Epidermal melanocyte (primary cell): ENCODE data around the gene TMEM191C.
"Not testable (repeated sequence)": the region's sequence is repeated elsewhere in the genome, so short reads cannot be mapped to it uniquely, and the experiment has no call there.

ENCODE experiments used
- DNase-seq: peaks from one replicate; pipeline ENCODE4 v3.0.0; 2011; ENCODE audit warnings: low spot score; ENCODE audit not compliant: insufficient read length

TMEM191C gene

DNA sequence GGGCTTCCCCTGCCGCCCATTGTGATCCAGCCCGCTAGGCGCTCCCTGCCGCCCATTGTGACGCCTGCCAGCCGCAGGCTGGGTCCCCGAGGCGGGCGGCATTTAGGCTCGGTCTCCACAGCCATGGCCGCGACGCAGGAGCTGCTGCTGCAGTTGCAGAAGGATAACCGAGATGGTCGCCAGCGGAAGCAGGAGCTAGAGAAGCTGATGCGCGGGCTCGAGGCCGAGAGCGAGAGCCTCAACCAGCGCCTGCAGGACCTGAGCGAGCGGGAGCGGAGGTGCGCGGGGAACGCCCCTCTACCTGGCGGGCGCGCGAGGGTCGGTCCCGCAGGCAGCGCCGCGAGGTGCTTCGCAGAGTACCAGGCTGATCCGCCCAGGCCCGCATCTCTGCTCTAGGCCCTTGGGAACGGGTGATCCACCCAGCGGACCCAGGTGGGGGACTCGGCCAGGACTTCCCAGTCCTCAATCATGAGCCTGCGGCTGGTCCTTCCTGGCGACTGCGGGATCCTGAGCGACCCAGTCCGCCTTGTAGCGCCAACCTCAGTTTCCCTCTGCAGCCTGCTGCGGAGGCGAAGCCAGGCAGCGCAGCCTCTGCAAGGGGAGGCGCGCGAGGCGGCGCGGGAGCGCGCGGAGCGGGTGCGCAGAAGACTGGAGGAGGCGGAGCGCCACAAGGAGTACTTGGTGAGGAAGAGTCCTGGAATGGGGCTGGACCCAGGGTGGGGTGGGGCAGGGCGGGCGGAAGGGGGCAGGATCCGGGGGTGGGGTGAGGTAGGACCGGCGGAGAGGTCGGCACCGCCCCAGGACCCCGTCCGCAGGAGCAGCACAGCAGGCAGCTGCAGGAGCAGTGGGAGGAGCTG, at the start of gene TMEM191C:
TSS of gene TMEM191C (plus strand) at position 51 of the 857 bp plus-strand sequence. CDS start at position 124, 73 bp downstream.
- DNase-seq, result not testable (repeated sequence)

DNA sequence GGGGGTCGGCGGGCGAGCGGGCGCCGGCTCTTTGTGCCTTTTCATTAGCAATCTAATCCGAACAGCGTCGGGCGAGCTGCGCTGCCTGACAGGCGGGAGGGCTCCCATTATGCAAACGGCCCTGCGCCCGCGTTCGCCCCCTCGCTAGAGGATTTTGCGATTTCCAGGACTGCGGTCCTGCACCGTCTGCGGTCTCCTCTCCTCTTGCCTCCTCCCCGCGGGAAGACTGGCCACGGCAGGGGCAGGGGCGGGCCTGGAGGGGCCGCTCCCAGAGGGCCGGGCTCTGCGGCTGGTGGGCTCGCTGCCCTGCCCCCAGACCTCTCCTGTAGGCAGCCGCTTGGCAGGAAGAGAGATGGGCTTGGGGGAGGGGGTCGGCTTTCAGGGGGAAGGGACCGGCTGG, 49.3 kb upstream of the TMEM191C start:
- not testable (repeated sequence) for DNase-seq

DNA sequence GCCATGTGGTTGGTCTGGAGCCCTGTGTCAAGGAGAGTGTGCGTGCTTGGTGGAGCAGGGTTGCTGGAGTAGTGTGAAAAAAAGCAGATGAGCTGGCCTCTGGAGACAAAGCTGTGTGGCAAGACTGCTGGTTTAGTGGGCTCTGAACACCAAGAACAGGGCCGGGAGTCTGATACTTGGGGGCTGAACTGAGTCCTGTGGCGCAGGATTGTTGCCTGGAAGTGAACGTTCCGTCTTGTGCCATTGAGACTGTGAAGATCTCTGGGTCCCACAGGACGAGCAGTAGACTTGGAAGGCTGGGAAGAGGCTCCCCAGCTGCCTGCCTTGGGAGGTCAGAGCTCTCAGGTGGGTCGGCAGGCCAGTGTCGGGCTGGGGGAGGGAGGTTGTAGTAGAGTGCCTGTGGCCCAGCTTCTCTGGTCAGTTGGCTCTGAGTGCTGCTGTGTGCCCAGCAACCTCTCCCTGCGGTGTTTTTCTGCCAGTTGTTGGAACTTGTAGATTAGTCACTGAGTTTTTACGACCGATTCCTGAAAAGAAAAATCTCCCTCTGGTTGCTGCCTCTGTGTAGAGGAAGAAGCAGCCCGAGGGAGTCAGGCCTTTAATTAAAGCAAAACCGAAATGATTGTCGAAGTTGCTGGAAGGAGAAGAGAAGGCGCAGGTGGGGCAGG, 48.1 kb upstream of the TMEM191C start:
- not testable (repeated sequence) for DNase-seq

DNA sequence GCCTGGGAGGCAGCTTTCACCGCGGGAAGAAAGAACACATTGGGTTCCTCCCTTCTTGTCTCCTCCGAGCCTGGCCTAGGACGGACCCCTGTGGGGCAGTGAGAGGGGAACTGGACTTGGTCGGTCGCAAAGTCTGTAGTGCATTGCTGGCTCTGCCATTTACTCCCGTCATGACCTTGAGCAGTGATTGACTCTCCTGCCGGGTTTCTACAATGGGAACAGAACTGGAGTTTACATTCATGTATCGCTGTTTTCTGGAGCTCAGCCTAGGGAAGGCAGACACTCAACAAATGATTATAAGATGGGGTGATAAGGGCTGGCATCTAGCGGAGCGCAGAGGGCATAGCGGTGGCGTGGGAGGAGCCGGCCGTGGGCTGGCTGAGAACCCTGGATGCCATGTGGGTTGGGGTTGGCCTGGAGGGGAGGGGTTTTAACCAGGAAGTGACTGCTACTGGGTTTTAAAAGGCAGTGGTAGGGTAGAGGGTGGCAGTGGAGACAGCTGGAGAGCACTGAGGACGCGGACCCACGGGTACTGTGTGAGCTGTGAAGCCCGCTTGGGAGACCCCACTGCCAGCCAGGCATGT, 46.9 kb upstream of the TMEM191C start:
- DNase-seq, result not testable (repeated sequence)

DNA sequence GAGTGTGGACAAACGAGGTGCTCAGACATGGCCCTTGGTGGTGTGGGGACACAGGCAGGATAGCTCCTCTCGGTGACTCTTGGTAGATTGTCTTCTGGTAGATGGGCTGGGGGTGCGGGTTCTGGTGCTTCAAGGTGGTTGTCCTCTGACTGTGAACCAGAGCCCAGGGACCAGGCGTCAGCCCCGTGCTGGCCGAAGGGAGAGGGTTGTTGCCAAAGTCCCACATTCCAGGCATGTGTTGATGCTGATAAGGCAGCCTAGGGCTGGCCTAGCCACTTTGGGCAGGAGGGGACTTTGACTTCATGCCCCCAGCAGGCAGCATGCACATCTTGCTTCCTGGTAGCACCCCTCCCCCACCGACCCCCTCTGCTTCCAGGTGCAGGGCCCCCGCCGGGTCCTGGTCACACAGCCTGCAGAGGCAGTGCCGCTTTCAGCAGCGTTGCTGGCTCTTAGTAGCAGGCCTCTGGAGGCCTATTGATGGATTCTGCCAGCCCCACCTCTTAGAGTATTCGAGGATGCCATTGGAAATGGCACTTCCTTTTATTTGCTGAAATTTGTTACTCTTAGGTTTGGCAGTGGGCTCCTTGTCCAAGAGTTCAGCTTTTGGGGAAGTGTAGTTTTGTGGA, 43.0 kb upstream of the TMEM191C start:
- not testable (repeated sequence) for DNase-seq

DNA sequence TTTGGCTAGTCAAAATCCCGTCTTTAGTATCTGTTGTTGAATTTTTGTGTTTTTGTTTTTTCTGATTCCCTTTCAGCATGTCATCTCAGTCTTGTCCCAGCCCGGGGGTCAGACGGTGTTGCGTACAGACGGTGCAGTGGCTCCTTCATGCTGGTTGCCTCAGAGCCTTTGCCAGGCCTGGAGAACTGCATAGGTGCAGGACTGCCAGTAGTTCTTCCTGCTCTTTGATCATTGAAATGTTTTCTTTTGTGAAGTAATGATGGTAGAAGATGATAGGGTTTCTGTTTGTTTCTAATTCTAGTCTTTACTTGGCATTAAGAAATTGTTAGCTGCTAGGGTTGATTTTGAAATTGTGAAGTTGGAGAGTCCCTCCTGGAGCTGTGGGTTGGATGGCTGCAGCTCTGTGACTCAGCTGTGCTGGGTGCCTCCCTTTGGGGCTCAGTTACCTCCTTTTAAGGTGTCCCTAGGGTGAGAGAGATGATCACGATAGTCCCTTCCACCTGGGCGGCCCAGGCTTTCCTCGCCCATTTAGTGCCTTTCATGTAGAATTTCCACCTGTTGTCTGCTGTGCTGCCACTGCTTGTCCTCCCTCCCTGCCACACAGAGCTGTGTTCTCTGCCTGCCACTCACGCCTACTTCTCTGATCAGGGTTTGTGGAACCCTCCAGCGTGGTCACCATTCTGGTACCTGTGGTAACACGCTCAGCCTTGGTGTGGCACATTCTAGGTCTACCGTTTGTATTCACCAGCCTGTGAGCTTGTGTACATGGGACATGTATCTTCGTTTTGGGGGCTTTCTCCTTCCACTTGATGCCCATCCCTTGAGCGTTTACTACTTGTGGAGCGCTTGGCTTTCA, 32.6 kb upstream of the TMEM191C start:
- DNase-seq, result not testable (repeated sequence)

DNA sequence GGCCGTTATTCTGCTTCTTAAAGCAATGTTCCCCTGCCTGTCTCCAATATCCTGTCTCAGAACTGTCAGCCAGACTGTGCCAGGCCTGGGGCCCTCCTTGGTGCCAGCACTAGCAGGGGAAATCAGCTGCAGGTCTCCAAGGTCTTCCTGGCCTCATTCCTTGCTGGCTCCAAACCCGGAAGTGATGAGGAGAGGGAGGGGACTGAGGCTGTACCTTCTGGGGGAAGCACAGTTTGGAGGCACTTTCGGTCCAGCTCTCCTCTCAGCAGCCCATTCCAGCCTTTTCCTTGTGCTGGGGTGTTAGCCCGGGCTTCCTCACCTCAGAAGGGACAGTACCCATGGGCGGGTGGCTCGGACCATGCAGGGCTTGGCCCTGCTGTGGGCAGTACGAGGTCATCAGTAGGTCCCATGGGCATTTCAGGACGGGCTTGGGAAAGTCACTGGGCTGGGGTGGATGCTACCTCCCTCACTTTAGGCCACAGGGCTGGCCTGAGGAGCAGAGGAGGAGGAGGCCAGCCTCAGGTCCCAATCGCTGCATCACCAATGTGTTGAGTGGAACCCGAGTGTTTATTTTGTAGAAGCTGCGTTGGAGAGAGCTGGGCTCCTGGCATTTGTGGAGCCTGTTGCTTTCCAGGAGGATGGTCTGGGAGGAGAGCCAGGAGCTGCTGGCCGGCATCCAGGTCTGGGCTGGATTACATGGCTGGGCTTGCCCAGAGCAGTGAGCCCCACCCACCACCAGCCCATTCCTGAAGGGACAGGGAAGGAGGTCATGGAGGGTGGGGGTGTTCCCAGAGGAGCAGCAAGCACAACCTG, 31.0 kb upstream of the TMEM191C start:
- DNase-seq, result not testable (repeated sequence)

DNA sequence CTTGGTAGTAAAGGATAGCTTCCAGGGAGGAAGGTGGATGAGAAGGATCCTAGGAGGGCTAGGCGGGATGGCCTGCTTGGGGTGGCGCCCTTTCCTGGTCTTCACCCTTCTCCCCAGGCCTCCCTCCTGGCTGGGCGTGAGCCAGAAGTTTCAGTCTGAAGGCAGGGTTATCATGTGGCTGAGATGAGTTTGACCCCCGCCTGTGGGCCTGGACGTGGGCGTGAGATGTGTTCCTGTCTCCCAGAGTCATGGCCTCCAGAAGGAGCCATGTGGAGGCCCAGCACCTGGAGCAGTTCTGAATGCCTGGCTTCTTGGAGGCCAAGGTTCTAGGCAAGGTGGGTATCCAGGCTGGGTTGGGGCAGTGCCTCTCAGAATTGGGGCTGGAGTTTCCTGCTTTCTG, 29.2 kb upstream of the TMEM191C start:
- DNase-seq, result not testable (repeated sequence)

DNA sequence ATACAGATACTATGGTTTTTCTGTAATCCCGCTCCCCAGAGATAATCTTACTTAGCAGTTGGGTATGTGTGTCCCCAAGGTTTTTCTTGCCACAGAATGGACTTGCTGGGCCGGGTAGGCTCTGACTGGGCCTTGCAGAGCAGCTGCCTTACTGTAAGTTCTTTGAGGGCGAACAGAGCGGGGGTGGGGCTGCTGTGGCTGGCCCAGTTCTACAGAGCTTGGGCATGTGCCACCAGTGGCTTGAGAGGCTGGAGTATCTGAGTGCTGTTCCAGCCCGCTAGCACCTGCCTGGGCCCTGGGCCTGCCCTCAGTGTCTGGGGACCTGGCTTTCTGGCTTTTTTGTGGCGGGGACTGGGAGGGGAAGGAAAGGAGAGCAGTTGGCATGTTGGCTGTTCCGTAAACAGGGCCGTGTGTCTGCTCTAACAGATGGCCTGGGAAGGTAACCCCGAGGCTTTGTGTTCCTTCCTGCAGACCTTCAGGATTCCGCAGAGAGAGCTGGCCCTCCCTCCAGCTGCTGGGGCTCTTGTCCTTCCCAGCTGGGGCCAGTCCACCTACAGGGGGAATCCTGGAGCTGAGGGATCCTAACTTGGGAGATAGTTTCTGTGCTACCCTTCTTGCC, 27.1 kb upstream of the TMEM191C start:
- not testable (repeated sequence) for DNase-seq

DNA sequence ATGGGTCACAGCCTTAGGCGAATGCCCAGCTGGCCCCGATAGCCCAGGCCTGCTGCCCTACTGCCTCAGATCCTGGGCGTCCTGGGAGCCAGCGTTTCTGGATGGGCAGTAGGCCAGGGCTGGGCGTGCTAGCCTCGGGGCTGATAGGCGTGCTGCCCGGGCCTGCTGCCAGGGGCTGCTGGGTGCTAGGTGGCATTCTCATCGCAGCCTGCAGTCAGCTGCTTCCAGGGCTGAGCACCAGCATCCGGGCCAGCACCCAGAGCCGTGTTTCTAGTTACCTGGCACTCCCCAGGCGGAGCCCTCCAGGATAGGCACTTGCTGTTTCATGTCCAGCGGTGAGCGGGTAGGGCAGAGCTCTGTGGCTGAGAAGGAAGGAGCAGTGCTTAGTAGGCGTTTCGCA, 26.5 kb upstream of the TMEM191C start:
- DNase-seq, result not testable (repeated sequence)

DNA sequence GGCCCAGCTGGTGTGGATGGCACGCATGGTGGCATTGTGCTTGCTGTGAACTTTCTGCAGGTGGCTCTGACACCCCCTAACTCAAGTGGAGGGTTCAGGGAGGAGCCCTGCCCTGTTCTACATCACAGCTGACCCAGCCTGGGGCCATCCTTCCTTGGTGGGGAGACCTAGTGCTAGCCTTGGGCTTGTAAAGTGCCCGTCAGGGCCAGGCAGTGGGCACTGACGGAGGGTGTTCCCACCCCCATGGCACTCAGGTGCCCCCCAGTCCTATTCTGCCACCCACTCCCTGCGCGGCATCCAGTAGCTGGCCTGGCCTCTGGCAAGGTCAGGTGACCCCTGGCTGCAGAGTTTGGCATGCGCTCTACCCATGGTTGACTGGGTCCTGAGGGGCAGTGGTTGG, 26.0 kb upstream of the TMEM191C start:
- not testable (repeated sequence) for DNase-seq

DNA sequence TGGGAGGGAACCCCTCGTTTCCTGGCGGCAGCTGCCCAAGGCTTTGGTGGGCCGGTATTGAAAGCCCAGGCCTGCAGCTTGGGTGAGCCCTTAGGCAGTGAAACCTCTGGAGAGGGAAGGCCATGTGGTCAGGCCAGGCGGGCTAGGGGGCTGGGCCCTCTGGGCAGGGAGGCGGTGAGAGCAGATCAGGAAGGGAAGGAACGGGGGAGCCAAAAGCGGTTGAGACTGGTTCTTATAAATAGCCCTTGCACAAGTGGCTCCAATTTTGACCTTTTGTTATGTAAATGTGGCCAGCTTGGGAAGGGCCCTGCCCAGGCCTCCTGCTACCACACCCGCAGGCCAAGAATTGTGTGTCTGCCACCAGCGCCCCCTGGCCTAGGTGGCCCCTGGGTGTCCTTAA, 25.1 kb upstream of the TMEM191C start:
- DNase-seq, result not testable (repeated sequence)

DNA sequence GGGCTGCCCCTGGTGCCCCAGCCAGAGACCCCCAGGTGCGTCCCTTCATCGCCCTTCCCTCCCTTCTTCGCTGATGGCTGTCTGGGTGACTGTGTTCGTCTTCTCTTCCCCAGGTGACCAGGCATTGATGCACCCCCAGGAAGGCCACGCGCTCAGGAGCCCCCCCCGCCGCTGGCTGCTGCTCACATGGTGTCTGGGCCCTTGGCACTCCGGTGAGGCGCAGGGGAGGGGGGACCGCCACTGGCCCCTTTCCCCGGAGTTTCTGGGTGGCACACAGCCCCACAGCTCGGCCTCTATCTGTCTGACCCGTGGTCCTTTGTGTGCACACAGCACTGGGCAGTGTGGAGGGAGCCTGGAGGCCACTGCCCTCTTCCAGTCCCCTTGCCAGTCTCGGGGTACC, 24.5 kb upstream of the TMEM191C start:
- DNase-seq, result not testable (repeated sequence)

DNA sequence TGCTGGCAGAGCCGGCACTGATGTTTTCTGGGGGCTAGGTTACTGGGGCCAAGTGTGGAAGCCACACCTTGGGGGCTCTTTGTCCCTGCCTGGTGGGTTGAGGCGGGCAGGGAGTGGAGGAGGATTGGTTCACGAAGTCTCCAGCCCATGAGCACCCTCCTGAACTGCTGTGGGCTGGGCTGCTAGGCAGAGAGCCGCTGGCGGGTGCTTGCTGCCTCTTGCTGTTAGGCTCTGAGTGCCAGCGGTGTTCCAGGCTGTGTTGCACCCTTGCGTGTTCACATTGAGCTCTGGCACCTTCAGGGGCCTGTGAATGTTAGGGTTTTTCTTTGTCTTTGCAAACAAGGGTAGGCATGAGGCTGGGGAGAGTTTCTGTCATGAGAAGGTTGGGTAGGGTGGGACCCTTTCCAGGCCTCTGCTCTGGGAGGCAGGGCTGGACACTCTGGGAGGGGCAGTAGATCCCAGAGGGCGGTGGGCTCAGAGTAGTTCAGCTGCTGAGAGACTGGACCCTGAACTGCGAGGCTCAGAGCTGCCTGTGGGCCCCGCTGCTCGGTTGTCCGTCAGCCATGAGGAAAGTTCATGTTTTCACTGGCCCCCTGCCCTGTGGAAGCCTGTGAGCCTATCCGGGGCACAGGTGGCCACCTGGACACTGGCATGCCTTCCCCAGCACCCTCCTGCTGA, 24.0 kb upstream of the TMEM191C start:
- no peak for DNase-seq

DNA sequence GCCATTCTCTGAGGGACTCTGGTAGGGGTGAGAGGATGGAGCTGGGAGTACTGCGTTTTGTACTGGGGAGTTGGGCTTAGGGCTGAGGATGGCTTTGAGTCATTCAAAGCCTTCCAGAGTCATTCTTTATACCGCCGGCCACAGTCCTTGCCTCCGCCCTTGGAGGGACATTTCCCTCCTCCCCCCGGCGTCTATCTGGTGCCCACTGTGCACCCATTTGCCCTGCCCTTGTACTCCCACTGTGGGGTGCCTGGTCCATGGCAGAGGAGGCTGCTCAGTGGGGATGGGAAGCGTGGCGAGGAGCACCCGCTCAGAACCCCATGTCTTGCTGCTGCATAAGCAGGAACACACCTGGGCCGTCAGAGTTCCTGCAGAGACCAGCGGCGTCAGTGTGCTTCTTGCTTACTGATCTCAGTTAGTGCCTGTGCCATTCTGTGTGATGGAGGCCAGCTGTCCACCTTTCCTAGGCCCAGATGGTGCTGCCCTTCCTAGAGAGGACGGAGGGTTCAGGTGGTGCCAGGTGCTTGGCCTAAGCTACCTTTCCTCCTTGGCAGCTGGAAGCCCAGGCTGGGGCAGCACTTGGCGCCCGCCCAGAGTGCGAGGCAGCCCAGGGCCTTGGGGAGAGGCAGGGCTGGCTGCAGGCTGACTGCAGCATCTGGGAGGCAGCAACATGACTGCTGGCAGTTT, 23.3 kb upstream of the TMEM191C start:
- no peak for DNase-seq

DNA sequence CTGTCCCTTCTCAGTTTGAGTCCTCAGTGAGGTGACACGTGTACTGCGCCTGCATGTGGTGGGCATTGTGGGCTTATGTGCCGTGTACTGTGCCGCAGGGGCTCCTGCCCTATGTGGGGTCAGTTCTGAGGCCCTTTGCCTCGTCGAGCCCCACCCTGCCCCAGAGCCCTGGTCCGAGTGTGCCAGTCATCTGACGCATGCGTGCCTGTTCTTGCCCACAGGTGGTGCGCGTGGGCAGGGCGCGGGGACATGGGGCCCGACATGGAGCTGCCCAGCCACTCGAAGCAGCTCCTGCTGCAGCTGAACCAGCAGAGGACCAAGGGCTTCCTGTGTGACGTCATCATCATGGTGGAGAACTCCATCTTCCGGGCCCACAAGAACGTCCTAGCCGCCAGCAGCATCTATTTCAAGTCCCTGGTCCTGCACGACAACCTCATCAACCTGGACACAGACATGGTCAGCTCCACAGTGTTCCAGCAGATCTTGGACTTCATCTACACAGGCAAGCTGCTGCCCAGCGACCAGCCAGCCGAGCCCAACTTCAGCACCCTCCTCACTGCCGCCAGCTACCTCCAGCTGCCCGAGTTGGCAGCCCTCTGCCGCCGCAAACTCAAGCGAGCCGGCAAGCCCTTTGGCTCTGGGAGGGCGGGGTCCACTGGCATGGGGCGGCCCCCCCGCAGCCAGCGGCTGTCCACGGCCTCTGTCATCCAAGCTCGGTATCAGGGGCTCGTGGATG, 22.3 kb upstream of the TMEM191C start:
- DNase-seq, result no peak

DNA sequence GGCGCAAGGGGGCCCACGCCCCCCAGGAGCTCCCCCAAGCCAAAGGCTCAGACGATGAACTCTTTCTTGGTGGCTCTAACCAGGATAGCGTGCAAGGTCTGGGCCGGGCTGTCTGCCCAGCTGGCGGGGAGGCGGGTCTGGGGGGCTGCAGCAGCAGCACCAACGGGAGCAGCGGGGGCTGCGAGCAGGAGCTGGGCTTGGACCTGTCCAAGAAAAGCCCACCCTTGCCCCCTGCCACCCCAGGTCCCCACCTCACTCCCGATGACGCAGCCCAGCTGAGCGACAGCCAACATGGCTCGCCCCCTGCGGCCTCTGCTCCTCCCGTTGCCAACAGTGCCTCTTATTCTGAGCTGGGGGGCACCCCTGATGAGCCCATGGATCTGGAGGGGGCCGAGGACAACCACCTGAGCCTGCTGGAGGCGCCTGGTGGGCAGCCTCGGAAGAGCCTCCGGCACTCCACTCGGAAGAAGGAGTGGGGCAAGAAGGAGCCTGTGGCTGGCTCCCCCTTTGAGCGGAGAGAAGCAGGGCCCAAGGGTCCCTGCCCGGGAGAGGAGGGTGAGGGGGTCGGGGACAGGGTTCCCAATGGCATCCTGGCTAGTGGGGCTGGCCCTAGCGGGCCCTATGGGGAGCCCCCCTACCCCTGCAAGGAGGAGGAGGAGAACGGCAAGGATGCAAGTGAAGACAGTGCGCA, 21.6 kb upstream of the TMEM191C start:
- no peak for DNase-seq
